GM23338 (cell line): ENCODE data around the gene CHCHD3.

Source experiments
- CREB1 ChIP-seq: fragments of 250-450 bp; sonication (Bioruptor Pico); IDR thresholded peaks from 2 replicates; pipeline ENCODE4 v1.5.0; 2020; ENCODE audit warnings: low read depth, mild to moderate bottlenecking, moderate library complexity
- EZH2 ChIP-seq: fragments of 200-600 bp; sonication (generic); IDR thresholded peaks from one replicate; pipeline ENCODE4 v1.8.0; 2017; ENCODE audit warnings: antibody characterized with exemption, mild to moderate bottlenecking, low read depth; ENCODE audit not compliant: unreplicated experiment
- EZH2phosphoT487 ChIP-seq: fragments of 200-600 bp; sonication (generic); IDR thresholded peaks from one replicate; pipeline ENCODE4 v1.8.1; 2018; ENCODE audit warnings: antibody characterized with exemption; ENCODE audit not compliant: unreplicated experiment
- JUNB ChIP-seq: IDR thresholded peaks from one replicate; pipeline ENCODE4 v1.6.1; 2016; ENCODE audit warnings: antibody characterized with exemption; ENCODE audit not compliant: unreplicated experiment
- NANOG ChIP-seq: IDR thresholded peaks from 2 replicates; pipeline ENCODE4 v1.6.1; 2016; ENCODE audit warnings: antibody characterized with exemption, borderline replicate concordance
- POLR2AphosphoS5 ChIP-seq: IDR thresholded peaks from 2 replicates; pipeline ENCODE4 v1.6.1; 2016; ENCODE audit warnings: antibody characterized with exemption, low read depth
- STAT1 ChIP-seq: IDR thresholded peaks from one replicate; pipeline ENCODE4 v1.6.1; 2016; ENCODE audit warnings: antibody characterized with exemption; ENCODE audit not compliant: unreplicated experiment
- ZNF331 ChIP-seq: fragments of 250-450 bp; sonication (Bioruptor Pico); IDR thresholded peaks from 2 replicates; pipeline ENCODE4 v1.5.0; 2020; ENCODE audit warnings: low read depth, mild to moderate bottlenecking, moderate library complexity
- TF ChIP-seq, protein P1 (sequence below), 2 experiments: fragments of 200-600 bp in 1 of 2; sonication (generic) in 1 of 2; conservative IDR thresholded peaks; 2 replicates each; pipeline versions ENCODE4 v1.5.1 to v1.6.1; 2016 to 2017; ENCODE audit warnings: antibody characterized with exemption in 2 of 2, low read depth in 2 of 2, mild to moderate bottlenecking in 2 of 2, moderate library complexity in 1 of 2
- TF ChIP-seq, protein P2 (sequence below): IDR thresholded peaks from one replicate; pipeline ENCODE4 v1.6.1; 2018; ENCODE audit warnings: antibody characterized with exemption; ENCODE audit not compliant: unreplicated experiment
- TF ChIP-seq, protein P3 (sequence below): IDR thresholded peaks from 2 replicates; pipeline ENCODE4 v1.6.1; 2016; ENCODE audit warnings: antibody characterized with exemption

- TF ChIP-seq STAT1 = no peak
- no peak for TF ChIP-seq POLR2AphosphoS5
- TF ChIP-seq, protein P1, sequence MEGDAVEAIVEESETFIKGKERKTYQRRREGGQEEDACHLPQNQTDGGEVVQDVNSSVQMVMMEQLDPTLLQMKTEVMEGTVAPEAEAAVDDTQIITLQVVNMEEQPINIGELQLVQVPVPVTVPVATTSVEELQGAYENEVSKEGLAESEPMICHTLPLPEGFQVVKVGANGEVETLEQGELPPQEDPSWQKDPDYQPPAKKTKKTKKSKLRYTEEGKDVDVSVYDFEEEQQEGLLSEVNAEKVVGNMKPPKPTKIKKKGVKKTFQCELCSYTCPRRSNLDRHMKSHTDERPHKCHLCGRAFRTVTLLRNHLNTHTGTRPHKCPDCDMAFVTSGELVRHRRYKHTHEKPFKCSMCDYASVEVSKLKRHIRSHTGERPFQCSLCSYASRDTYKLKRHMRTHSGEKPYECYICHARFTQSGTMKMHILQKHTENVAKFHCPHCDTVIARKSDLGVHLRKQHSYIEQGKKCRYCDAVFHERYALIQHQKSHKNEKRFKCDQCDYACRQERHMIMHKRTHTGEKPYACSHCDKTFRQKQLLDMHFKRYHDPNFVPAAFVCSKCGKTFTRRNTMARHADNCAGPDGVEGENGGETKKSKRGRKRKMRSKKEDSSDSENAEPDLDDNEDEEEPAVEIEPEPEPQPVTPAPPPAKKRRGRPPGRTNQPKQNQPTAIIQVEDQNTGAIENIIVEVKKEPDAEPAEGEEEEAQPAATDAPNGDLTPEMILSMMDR (conservative IDR thresholded peaks at IDR 0.05; ENCODE audit: low read depth in 2 of 2) = no peak
- no peak for TF ChIP-seq EZH2phosphoT487
- TF ChIP-seq JUNB = no peak
- no peak for TF ChIP-seq CREB1
- TF ChIP-seq, protein P2, sequence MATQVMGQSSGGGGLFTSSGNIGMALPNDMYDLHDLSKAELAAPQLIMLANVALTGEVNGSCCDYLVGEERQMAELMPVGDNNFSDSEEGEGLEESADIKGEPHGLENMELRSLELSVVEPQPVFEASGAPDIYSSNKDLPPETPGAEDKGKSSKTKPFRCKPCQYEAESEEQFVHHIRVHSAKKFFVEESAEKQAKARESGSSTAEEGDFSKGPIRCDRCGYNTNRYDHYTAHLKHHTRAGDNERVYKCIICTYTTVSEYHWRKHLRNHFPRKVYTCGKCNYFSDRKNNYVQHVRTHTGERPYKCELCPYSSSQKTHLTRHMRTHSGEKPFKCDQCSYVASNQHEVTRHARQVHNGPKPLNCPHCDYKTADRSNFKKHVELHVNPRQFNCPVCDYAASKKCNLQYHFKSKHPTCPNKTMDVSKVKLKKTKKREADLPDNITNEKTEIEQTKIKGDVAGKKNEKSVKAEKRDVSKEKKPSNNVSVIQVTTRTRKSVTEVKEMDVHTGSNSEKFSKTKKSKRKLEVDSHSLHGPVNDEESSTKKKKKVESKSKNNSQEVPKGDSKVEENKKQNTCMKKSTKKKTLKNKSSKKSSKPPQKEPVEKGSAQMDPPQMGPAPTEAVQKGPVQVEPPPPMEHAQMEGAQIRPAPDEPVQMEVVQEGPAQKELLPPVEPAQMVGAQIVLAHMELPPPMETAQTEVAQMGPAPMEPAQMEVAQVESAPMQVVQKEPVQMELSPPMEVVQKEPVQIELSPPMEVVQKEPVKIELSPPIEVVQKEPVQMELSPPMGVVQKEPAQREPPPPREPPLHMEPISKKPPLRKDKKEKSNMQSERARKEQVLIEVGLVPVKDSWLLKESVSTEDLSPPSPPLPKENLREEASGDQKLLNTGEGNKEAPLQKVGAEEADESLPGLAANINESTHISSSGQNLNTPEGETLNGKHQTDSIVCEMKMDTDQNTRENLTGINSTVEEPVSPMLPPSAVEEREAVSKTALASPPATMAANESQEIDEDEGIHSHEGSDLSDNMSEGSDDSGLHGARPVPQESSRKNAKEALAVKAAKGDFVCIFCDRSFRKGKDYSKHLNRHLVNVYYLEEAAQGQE = no peak
- TF ChIP-seq EZH2 = no peak
- TF ChIP-seq, protein P3, sequence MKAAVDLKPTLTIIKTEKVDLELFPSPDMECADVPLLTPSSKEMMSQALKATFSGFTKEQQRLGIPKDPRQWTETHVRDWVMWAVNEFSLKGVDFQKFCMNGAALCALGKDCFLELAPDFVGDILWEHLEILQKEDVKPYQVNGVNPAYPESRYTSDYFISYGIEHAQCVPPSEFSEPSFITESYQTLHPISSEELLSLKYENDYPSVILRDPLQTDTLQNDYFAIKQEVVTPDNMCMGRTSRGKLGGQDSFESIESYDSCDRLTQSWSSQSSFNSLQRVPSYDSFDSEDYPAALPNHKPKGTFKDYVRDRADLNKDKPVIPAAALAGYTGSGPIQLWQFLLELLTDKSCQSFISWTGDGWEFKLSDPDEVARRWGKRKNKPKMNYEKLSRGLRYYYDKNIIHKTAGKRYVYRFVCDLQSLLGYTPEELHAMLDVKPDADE = no peak
- TF ChIP-seq NANOG = no peak
- no peak for TF ChIP-seq ZNF331 (CRISPR knock-in tag)
Observed at GRCh38 chr7:132866144-132866531, 215.8 kb downstream of the CHCHD3 start.
